Activated B cell treated with CpG ODN at 0.5 μM for 24 hours (primary cell): ENCODE measurements around the gene AJAP1. TPM values are rescaled to one million over a fixed set of nuclear protein-coding genes. Genes with fewer than 3 reads are reported as not detected.

Experiments used
- ATAC-seq: fragments of 200-7000 bp; cut with Tn5 transposase; one replicate; pipeline ENCODE4 v1.10.0; 2021; ENCODE audit warnings: low read depth, mild to moderate bottlenecking, moderate library complexity
- CTCF ChIA-PET: fragments of 350-600 bp; sonication (Branson Sonifier 250); formaldehyde crosslinking; loops from one replicate; lab custom pipeline; 2021; ENCODE audit warnings: antibody characterized with exemption; lab: Charles Lee
- POLR2A ChIA-PET: fragments of 350-600 bp; sonication (Branson Sonifier 250); formaldehyde crosslinking; loops from one replicate; lab custom pipeline; 2021; ENCODE audit warnings: antibody characterized with exemption; lab: Charles Lee
- DNase-seq: peaks from one replicate; pipeline ENCODE4 v3.0.0; 2022
- H3K27ac Mint-ChIP-seq: one replicate; pipeline ENCODE4 v1.8.0; 2020; ENCODE audit warnings: mixed read lengths
- H3K27me3 Mint-ChIP-seq: one replicate; pipeline ENCODE4 v1.8.0; 2021; ENCODE audit warnings: mixed read lengths
- H3K36me3 Mint-ChIP-seq: one replicate; pipeline ENCODE4 v1.8.0; 2021; ENCODE audit warnings: low read depth, mixed read lengths
- H3K4me1 Mint-ChIP-seq: one replicate; pipeline ENCODE4 v1.8.0; 2021; ENCODE audit warnings: mixed read lengths
- H3K4me3 Mint-ChIP-seq: one replicate; pipeline ENCODE4 v1.8.0; 2020; ENCODE audit warnings: mild to moderate bottlenecking, mixed read lengths
- H3K9me3 Mint-ChIP-seq: one replicate; pipeline ENCODE4 v1.8.0; 2020; ENCODE audit warnings: mixed read lengths
- CTCF ChIP-seq: fragments of 200-600 bp; IDR thresholded peaks from one replicate; pipeline ENCODE4 v1.8.0; 2022; ENCODE audit warnings: antibody characterized with exemption, mild to moderate bottlenecking
- intact Hi-C: fragments of 100-400 bp; cut with micrococcal nuclease; formaldehyde crosslinking; loops from one replicate; pipeline ENCODE4 v1.15.1; 2024
- total RNA-seq: library from RNA; stranded (reverse); gene quantifications from 2 replicates; pipeline ENCODE4 v1.2.3, GENCODE V29; 2022

The AJAP1 gene
- total RNA-seq, 1 donor from 2014 or later = not detected

- no peak for TF ChIP-seq CTCF
- Mint-ChIP-seq H3K27me3 (peaks cover 8% of the 10 kb centered on the region), H3K36me3 (no peaks in the 10 kb centered on the region), H3K9me3 (no peaks in the 10 kb centered on the region), H3K4me1 (no peaks in the 10 kb centered on the region), H3K27ac (no peak overlapping the region), H3K4me3 (no peak overlapping the region)
- DNase-seq (no peak), ATAC-seq (no peak)
- POLR2A ChIA-PET = no interaction called here
- CTCF ChIA-PET = no interaction called here
- intact Hi-C loops = no loop called here
These were observed 54.6 kb downstream of the AJAP1 start for GRCh38 chr1:4708840-4709507.

- Mint-ChIP-seq H3K4me1 (no peaks in the 10 kb centered on the region), H3K36me3 (no peaks in the 10 kb centered on the region), H3K9me3 (no peaks in the 10 kb centered on the region), H3K27ac (no peak overlapping the region), H3K27me3 (peaks cover 8% of the 10 kb centered on the region), H3K4me3 (no peak overlapping the region)
- DNase-seq = no peak
- no peak for TF ChIP-seq CTCF
- ChIA-PET CTCF (no interaction called here), POLR2A (no interaction called here)
- intact Hi-C loops = no loop called here
- no peak for ATAC-seq
These were observed 55.2 kb downstream of the AJAP1 start for GRCh38 chr1:4709641-4710040.

GRCh38 chr1:4710592-4711415 is 56.4 kb downstream of the AJAP1 start:
- no peak for ATAC-seq
- H3K4me3 Mint-ChIP-seq = no peak overlapping the region
- H3K27me3 Mint-ChIP-seq = peaks cover 8% of the 10 kb centered on the region

GRCh38 chr1:4711416-4712275 is 57.2 kb downstream of the AJAP1 start:
- CTCF ChIA-PET = no interaction called here
- POLR2A ChIA-PET = no interaction called here
- Mint-ChIP-seq H3K36me3 (no peaks in the 10 kb centered on the region), H3K9me3 (peaks cover 3% of the 10 kb centered on the region), H3K4me3 (no peak overlapping the region), H3K27me3 (peaks cover 8% of the 10 kb centered on the region), H3K4me1 (no peaks in the 10 kb centered on the region), H3K27ac (no peak overlapping the region)
- intact Hi-C loops = no loop called here
- DNase-seq (no peak), ATAC-seq (no peak)
- no peak for TF ChIP-seq CTCF

More at GRCh38 chr1:4710592-4711415, 56.4 kb downstream of the AJAP1 start:
- intact Hi-C loops = no loop called here
- Mint-ChIP-seq H3K4me1 (no peaks in the 10 kb centered on the region), H3K27ac (no peak overlapping the region), H3K36me3 (no peaks in the 10 kb centered on the region), H3K9me3 (no peaks in the 10 kb centered on the region)
- no peak for TF ChIP-seq CTCF
- DNase-seq = no peak
- POLR2A ChIA-PET = no interaction called here
- CTCF ChIA-PET = no interaction called here
